B cell (primary cell): ENCODE data around the gene PACSIN3. TPM values are rescaled to one million over a fixed set of nuclear protein-coding genes. Genes with fewer than 3 reads are reported as not detected.

Experiments used
- ATAC-seq: fragments of 200-7000 bp; cut with Tn5 transposase; one replicate; pipeline ENCODE4 v1.10.0; 2021; ENCODE audit warnings: low read depth, mild to moderate bottlenecking, moderate number of reproducible peaks, moderate library complexity
- CTCF ChIA-PET: fragments of 350-600 bp; sonication (Branson Sonifier 250); formaldehyde crosslinking; loops from one replicate; lab custom pipeline; 2021; ENCODE audit warnings: antibody characterized with exemption, inconsistent platforms; lab: Charles Lee
- POLR2A ChIA-PET: fragments of 350-600 bp; sonication (Branson Sonifier 250); formaldehyde crosslinking; loops from one replicate; lab custom pipeline; 2021; ENCODE audit warnings: antibody characterized with exemption; lab: Charles Lee
- DNase-seq: peaks from one replicate; pipeline ENCODE4 v3.0.0; 2013
- H2AFZ ChIP-seq: 2 replicates; pipeline ENCODE4 v1.6.1; 2012; ENCODE audit warnings: mild to moderate bottlenecking, low read depth, low read length; ENCODE audit not compliant: insufficient read depth, poor library complexity, severe bottlenecking
- H3K27ac ChIP-seq, 2 donors: 1 replicate in 1 of 2; 2 replicates in 1 of 2; pipeline ENCODE4 v1.5.1; 2012 to 2013; ENCODE audit warnings: low read length in 2 of 2, mild to moderate bottlenecking in 2 of 2, moderate library complexity in 1 of 2
- H3K27me3 ChIP-seq, 4 experiments: fragments of 200-600 bp in 1 of 4; sonication (generic) in 1 of 4; replicated peaks in 1 of 4; 1 replicate in 2 of 4; 2 replicates in 2 of 4; pipeline versions ENCODE4 v1.6.1 to v1.7.0; 2013 to 2016; ENCODE audit warnings: low read length in 3 of 4, mild to moderate bottlenecking in 2 of 4, mixed read lengths in 1 of 4, moderate library complexity in 1 of 4; ENCODE audit not compliant: insufficient read depth in 4 of 4, control insufficient read depth in 3 of 4; ENCODE audit errors: control extremely low read depth in 1 of 4
- H3K36me3 ChIP-seq, 2 experiments: replicated peaks in 1 of 2; 1 replicate in 1 of 2; 2 replicates in 1 of 2; pipeline versions ENCODE4 v1.6.1 to v1.7.1; 2013; ENCODE audit warnings: low read length in 1 of 2; ENCODE audit not compliant: insufficient read depth in 2 of 2, control insufficient read depth in 1 of 2; ENCODE audit errors: control extremely low read depth in 1 of 2, extremely low read depth in 1 of 2
- H3K4me1 ChIP-seq, 2 donors: fragments of 200-600 bp in 1 of 2; sonication (generic) in 1 of 2; 1 replicate in 1 of 2; 2 replicates in 1 of 2; pipeline versions ENCODE4 v1.5.1 to v1.6.1; 2013 to 2017; ENCODE audit warnings: low read length in 2 of 2; ENCODE audit not compliant: control insufficient read depth in 2 of 2, insufficient read depth in 2 of 2
- H3K4me2 ChIP-seq: replicated peaks from 2 replicates; pipeline ENCODE3; 2012; ENCODE audit warnings: mild to moderate bottlenecking, low read depth, low read length; ENCODE audit not compliant: poor library complexity, severe bottlenecking
- H3K4me3 ChIP-seq, 5 experiments: fragments of 200-600 bp in 1 of 5; sonication (generic) in 1 of 5; 1 replicate in 3 of 5; 2 replicates in 2 of 5; pipeline versions ENCODE4 v1.5.1 to v1.7.0; 2011 to 2016; ENCODE audit warnings: low read length in 4 of 5, mild to moderate bottlenecking in 4 of 5, low read depth in 2 of 5, control low read depth in 1 of 5, moderate library complexity in 1 of 5; ENCODE audit not compliant: insufficient read depth in 1 of 5; ENCODE audit errors: control extremely low read depth in 1 of 5, extremely low read depth in 1 of 5
- H3K79me2 ChIP-seq: fragments of 200-600 bp; sonication (generic); one replicate; pipeline ENCODE4 v1.6.0; 2016; ENCODE audit warnings: low read length; ENCODE audit not compliant: control insufficient read depth, insufficient read depth
- H3K9ac ChIP-seq: fragments of 200-600 bp; sonication (generic); 2 replicates; pipeline ENCODE4 v1.6.1; 2017; ENCODE audit warnings: mild to moderate bottlenecking, low read length, moderate library complexity
- H3K9me3 ChIP-seq, 3 donors: one replicate each; pipeline versions ENCODE4 v1.6.1 to v1.7.1; 2013; ENCODE audit warnings: low read length in 2 of 3; ENCODE audit not compliant: control insufficient read depth in 2 of 3, insufficient read depth in 1 of 3; ENCODE audit errors: control extremely low read depth in 1 of 3
- H4K20me1 ChIP-seq: 2 replicates; pipeline ENCODE4 v1.6.0; 2012; ENCODE audit warnings: mild to moderate bottlenecking, low read length; ENCODE audit not compliant: insufficient read depth, control insufficient read depth, poor library complexity, severe bottlenecking
- H3K27ac Mint-ChIP-seq: one replicate; pipeline ENCODE4 v1.8.0; 2021; ENCODE audit warnings: mixed read lengths
- H3K27me3 Mint-ChIP-seq: one replicate; pipeline ENCODE4 v1.8.0; 2021; ENCODE audit warnings: mixed read lengths
- H3K4me1 Mint-ChIP-seq: one replicate; pipeline ENCODE4 v1.8.0; 2021; ENCODE audit warnings: mixed read lengths
- H3K4me3 Mint-ChIP-seq: one replicate; pipeline ENCODE4 v1.8.0; 2021; ENCODE audit warnings: mixed read lengths
- H3K9me3 Mint-ChIP-seq: one replicate; pipeline ENCODE4 v1.8.0; 2022; ENCODE audit warnings: mixed read lengths; ENCODE audit not compliant: insufficient read depth
- CTCF ChIP-seq: fragments of 200-600 bp; IDR thresholded peaks from one replicate; pipeline ENCODE4 v1.8.0; 2022; ENCODE audit warnings: antibody characterized with exemption, mild to moderate bottlenecking
- EZH2 ChIP-seq: IDR thresholded peaks from 2 replicates; pipeline ENCODE4 v1.6.1; 2012; ENCODE audit warnings: borderline replicate concordance, low read depth, mild to moderate bottlenecking, moderate library complexity, low read length; ENCODE audit not compliant: insufficient read depth, poor library complexity, severe bottlenecking
- WGBS: methylation state at CpG from one replicate; pipeline ENCODE4 v1.1.5; 2013; ENCODE audit warnings: missing lambda C conversion rate; ENCODE audit not compliant: insufficient coverage; 5-methylcytosine and 5-hydroxymethylcytosine counted together
- intact Hi-C: fragments of 100-400 bp; cut with micrococcal nuclease; formaldehyde crosslinking; loops from one replicate; pipeline ENCODE4 v1.10.0; 2022
- polyA plus RNA-seq: library from polyadenylated mRNA; depleted of rRNA; stranded (reverse); fragments of >200 nt; gene quantifications from 2 replicates; pipeline ENCODE4 v1.2.3, GENCODE V29; 2012
- total RNA-seq, 2 donors: library from RNA; stranded (reverse); fragments of 120-200 nt in 1 of 2; gene quantifications; 1 replicate in 1 of 2; 2 replicates in 1 of 2; pipeline versions ENCODE4 v1.2.3 to v1.2.4, GENCODE V29; 2013 to 2022

The PACSIN3 gene
- total and polyA plus RNA-seq, 2 donors (not counting 1 experiment from before 2014, with no cell fraction given): 2.1 TPM; not detected in 1

- Mint-ChIP-seq H3K27ac (no peak overlapping the region), H3K4me3 (no peak overlapping the region), H3K9me3 (no peaks in the 10 kb centered on the region), H3K4me1 (no peaks in the 10 kb centered on the region), H3K27me3 (no peaks in the 10 kb centered on the region)
- H2AFZ ChIP-seq: no peak overlapping the region
- no peaks in the 10 kb centered on the region for H3K36me3 ChIP-seq
- H4K20me1 ChIP-seq: no peaks in the 10 kb centered on the region
- no peak overlapping the region for H3K4me2 ChIP-seq
- no peaks in the 10 kb centered on the region for H3K9me3 ChIP-seq
- H3K27me3 ChIP-seq: no peaks in the 10 kb centered on the region
- POLR2A ChIA-PET: no interaction called here
- no peak for TF ChIP-seq EZH2
- intact Hi-C loops: no loop called here
- no peak overlapping the region for H3K27ac ChIP-seq
- 100% methylated on average over 1 of the region's 2 CpGs for WGBS
- DNase-seq: no peak
- H3K9ac ChIP-seq: no peak overlapping the region
- CTCF ChIA-PET: no interaction called here
- H3K79me2 ChIP-seq: no peaks in the 10 kb centered on the region
- no peaks in the 10 kb centered on the region for H3K4me1 ChIP-seq
- no peak overlapping the region for H3K4me3 ChIP-seq
- no peak for ATAC-seq
Observed at GRCh38 chr11:47204637-47204989, 18.4 kb upstream of the PACSIN3 start.

- Histone ChIP-seq H3K9me3 (no peaks in the 10 kb centered on the region), H3K4me1 (no peaks in the 10 kb centered on the region), H4K20me1 (no peaks in the 10 kb centered on the region), H3K27me3 (no peaks in the 10 kb centered on the region), H3K4me2 (no peak overlapping the region), H2AFZ (no peak overlapping the region), H3K4me3 (no peak overlapping the region), H3K27ac (no peak overlapping the region), H3K36me3 (no peaks in the 10 kb centered on the region), H3K79me2 (no peaks in the 10 kb centered on the region), H3K9ac (no peak overlapping the region)
- ChIA-PET POLR2A (no interaction called here), CTCF (no interaction called here)
- intact Hi-C loops: no loop called here
- no peak for TF ChIP-seq EZH2
- TF ChIP-seq CTCF: no peak
- Mint-ChIP-seq H3K4me1 (no peaks in the 10 kb centered on the region), H3K9me3 (no peaks in the 10 kb centered on the region), H3K27ac (no peak overlapping the region), H3K4me3 (no peak overlapping the region), H3K27me3 (peaks cover 5% of the 10 kb centered on the region)
- no peak for ATAC-seq
- WGBS: 80% methylated on average over 3 of the region's 5 CpGs
- no peak for DNase-seq
Observed at GRCh38 chr11:47202576-47202975, 16.3 kb upstream of the PACSIN3 start.
